OCI-LY3 (cell line): ENCODE data around the gene UBQLN1.

Experiments used
- H2AFZ ChIP-seq: fragments of 200-600, 300-600 bp; shearing (Covaris generic); 2 replicates; pipeline ENCODE4 v1.6.0; 2014; ENCODE audit warnings: antibody characterized with exemption, low read depth, low read length
- H3K27ac ChIP-seq: fragments of 200-600, 300-600 bp; sonication (generic); 2 replicates; pipeline ENCODE4 v1.5.1; 2014; ENCODE audit warnings: mild to moderate bottlenecking, low read length, moderate library complexity, mixed read lengths
- H3K27me3 ChIP-seq: fragments of 200-600, 300-600 bp; sonication (generic); 2 replicates; pipeline ENCODE4 v1.6.1; 2014; ENCODE audit warnings: low read depth, low read length, mixed read lengths
- H3K36me3 ChIP-seq: fragments of 200-600, 300-600 bp; sonication (generic); replicated peaks from 2 replicates; pipeline ENCODE3; 2014; ENCODE audit warnings: low read depth, low read length, mixed read lengths
- H3K4me1 ChIP-seq: fragments of 300-600, 200-600 bp; sonication (generic); 2 replicates; pipeline ENCODE4 v1.6.1; 2014; ENCODE audit warnings: low read length, mixed read lengths
- H3K4me2 ChIP-seq: fragments of 200-600, 300-600 bp; sonication (generic); 2 replicates; pipeline ENCODE4 v1.6.1; 2014; ENCODE audit warnings: low read length, mixed read lengths
- H3K4me3 ChIP-seq: fragments of 300-600, 200-600 bp; sonication (generic); 2 replicates; pipeline ENCODE4 v1.5.1; 2014; ENCODE audit warnings: antibody characterized with exemption, mild to moderate bottlenecking, low read length, moderate library complexity
- H3K79me2 ChIP-seq: fragments of 300-600, 200-600 bp; shearing (Covaris generic); 2 replicates; pipeline ENCODE4 v1.6.1; 2014; ENCODE audit warnings: mild to moderate bottlenecking, low read length, mixed read lengths
- H3K9ac ChIP-seq: fragments of 300-600, 200-600 bp; shearing (Covaris generic); 2 replicates; pipeline ENCODE4 v1.6.0; 2014; ENCODE audit warnings: mild to moderate bottlenecking, low read length, moderate library complexity
- H3K9me3 ChIP-seq: fragments of 200-600, 300-600 bp; shearing (Covaris generic); 2 replicates; pipeline ENCODE4 v1.6.1; 2014; ENCODE audit warnings: low read length, mixed read lengths; ENCODE audit not compliant: insufficient read depth
- H4K20me1 ChIP-seq: fragments of 200-600, 300-600 bp; sonication (generic); 2 replicates; pipeline ENCODE4 v1.6.1; 2016; ENCODE audit warnings: low read length, mixed read lengths; ENCODE audit not compliant: insufficient read depth
- EZH2phosphoT487 ChIP-seq: fragments of 200-600 bp; shearing (Covaris generic); IDR thresholded peaks from 2 replicates; pipeline ENCODE4 v1.6.1; 2018; ENCODE audit warnings: antibody characterized with exemption, mixed run types, low read depth
- TF ChIP-seq, protein P1 (sequence below): fragments of 200-600, 300-600 bp; sonication (generic); IDR thresholded peaks from 2 replicates; pipeline ENCODE4 v1.5.1; 2014; ENCODE audit warnings: antibody characterized with exemption, low read length, low read depth

The UBQLN1 gene

DNA sequence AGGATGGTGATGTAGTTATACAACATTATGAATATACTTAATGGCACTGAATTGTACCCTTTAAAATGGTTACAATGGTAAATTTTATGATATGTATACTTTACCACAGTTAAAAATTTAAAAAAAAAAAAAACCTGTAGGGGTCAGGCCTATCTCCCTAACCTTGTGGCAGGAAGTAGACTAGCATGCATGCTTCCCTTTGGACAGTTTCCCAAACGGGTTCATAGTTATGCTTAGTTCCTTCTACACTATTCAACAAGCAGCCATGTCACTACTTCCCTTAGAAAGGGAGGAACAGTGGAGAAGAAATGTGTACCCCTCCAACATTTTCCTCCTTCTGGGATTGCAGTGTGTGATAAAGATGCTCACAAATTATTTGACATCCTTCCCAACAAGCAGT, 52.3 kb downstream of the UBQLN1 start:
- peaks cover 67% of the 10 kb centered on the region for H3K36me3 ChIP-seq

DNA sequence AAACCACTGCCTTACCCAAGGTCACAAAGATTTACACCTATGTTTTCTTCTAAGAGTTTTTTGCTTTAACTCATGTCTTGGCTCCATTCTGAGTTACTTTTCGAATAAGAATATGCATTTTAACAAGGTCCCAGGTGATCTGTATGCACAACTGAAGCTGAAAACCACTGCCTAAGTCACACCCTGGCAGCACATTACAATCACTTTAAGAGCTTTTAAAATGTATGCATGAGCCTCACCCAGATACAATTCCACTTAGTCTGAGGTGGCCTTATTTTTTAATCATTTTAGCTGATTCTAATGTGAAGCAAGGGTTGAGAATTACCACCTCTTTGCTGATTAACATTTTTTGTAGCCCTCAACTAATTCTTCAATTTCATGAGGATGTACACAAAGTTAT, 55.3 kb downstream of the UBQLN1 start:
- H3K4me2 ChIP-seq: no peak overlapping the region
- TF ChIP-seq, protein P1, sequence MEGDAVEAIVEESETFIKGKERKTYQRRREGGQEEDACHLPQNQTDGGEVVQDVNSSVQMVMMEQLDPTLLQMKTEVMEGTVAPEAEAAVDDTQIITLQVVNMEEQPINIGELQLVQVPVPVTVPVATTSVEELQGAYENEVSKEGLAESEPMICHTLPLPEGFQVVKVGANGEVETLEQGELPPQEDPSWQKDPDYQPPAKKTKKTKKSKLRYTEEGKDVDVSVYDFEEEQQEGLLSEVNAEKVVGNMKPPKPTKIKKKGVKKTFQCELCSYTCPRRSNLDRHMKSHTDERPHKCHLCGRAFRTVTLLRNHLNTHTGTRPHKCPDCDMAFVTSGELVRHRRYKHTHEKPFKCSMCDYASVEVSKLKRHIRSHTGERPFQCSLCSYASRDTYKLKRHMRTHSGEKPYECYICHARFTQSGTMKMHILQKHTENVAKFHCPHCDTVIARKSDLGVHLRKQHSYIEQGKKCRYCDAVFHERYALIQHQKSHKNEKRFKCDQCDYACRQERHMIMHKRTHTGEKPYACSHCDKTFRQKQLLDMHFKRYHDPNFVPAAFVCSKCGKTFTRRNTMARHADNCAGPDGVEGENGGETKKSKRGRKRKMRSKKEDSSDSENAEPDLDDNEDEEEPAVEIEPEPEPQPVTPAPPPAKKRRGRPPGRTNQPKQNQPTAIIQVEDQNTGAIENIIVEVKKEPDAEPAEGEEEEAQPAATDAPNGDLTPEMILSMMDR: no peak
- no peak for TF ChIP-seq EZH2phosphoT487
- H3K36me3 ChIP-seq: peaks cover 52% of the 10 kb centered on the region
- no peak overlapping the region for H2AFZ ChIP-seq
- H3K9me3 ChIP-seq: no peaks in the 10 kb centered on the region
- H3K27ac ChIP-seq: no peak overlapping the region
- peaks cover 3% of the 10 kb centered on the region; the same call in 1 of the 2 replicates for H3K79me2 ChIP-seq
- H4K20me1 ChIP-seq: peaks cover 17% of the 10 kb centered on the region
- H3K4me1 ChIP-seq: peaks cover 46% of the 10 kb centered on the region
- no peak overlapping the region for H3K4me3 ChIP-seq
- no peak overlapping the region for H3K9ac ChIP-seq
- H3K27me3 ChIP-seq: no peaks in the 10 kb centered on the region

More for the DNA sequence above, 52.3 kb downstream of the UBQLN1 start:
- TF ChIP-seq, protein P1: no peak
- TF ChIP-seq EZH2phosphoT487: no peak
- peak overlapping the region; percentile 53 for H3K4me2 ChIP-seq
- peaks cover 19% of the 10 kb centered on the region; the same call in 1 of the 2 replicates for H4K20me1 ChIP-seq
- peaks cover 33% of the 10 kb centered on the region for H3K4me1 ChIP-seq
- H3K4me3 ChIP-seq: no peak overlapping the region
- peak overlapping the region; percentile 45 for H3K27ac ChIP-seq
- no peak overlapping the region for H3K9ac ChIP-seq
- H3K27me3 ChIP-seq: no peaks in the 10 kb centered on the region
- H3K79me2 ChIP-seq: peaks cover 4% of the 10 kb centered on the region; the same call in 1 of the 2 replicates
- no peak overlapping the region for H2AFZ ChIP-seq
- no peaks in the 10 kb centered on the region for H3K9me3 ChIP-seq

DNA sequence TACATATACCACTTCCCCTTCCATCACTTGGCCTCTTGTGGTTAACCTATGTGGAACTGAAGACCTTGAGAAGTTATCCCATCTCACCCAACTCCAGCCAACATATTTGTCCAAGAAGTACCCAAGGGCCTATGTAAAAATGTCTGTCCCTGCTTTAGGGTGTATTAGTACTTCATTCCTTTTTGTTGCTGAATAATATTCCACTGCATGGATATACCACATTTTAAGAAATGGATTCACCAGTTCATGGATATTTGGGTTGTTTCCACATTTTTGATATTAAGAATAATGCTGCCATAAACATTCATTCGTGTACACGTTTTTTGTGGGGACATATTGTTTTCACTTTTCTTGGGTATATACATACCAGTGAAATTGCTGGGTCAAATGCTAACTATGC, 56.2 kb downstream of the UBQLN1 start:
- Histone ChIP-seq H3K9me3 (no peaks in the 10 kb centered on the region), H3K79me2 (no peaks in the 10 kb centered on the region; the same call in 1 of the 2 replicates), H3K36me3 (peaks cover 49% of the 10 kb centered on the region), H3K9ac (no peak overlapping the region), H4K20me1 (peaks cover 18% of the 10 kb centered on the region), H3K4me1 (peaks cover 46% of the 10 kb centered on the region), H3K4me2 (no peak overlapping the region), H2AFZ (no peak overlapping the region), H3K4me3 (no peak overlapping the region), H3K27ac (no peak overlapping the region), H3K27me3 (no peaks in the 10 kb centered on the region)
- no peak for TF ChIP-seq EZH2phosphoT487
- TF ChIP-seq, protein P1: no peak

DNA sequence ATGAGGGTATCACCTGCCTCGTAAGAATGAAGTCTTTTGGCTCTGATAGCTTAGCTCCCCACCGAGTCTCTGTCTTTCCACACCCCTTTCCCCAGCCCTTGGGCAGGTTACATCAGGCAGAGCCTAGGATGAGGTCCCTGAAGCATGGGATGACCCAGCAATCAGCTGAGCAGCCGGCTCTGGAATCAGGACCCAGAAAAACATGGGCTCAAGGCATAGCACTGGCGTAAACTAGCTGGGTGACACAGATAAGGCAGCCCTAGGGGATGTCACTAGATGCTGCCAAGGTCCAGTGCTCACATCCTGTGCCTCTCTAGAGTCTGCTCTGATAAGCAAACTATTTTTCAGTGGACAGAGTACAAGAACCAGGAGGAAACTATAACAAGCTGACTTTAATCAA, 58.2 kb downstream of the UBQLN1 start:
- Histone ChIP-seq H2AFZ (no peak overlapping the region), H3K4me2 (no peak overlapping the region), H3K9me3 (no peaks in the 10 kb centered on the region), H3K9ac (no peak overlapping the region), H3K27me3 (no peaks in the 10 kb centered on the region), H3K36me3 (peaks cover 41% of the 10 kb centered on the region), H3K79me2 (no peaks in the 10 kb centered on the region), H3K4me1 (peaks cover 42% of the 10 kb centered on the region), H3K4me3 (no peak overlapping the region), H4K20me1 (peaks cover 10% of the 10 kb centered on the region), H3K27ac (no peak overlapping the region)
- TF ChIP-seq EZH2phosphoT487: no peak
- TF ChIP-seq, protein P1: no peak
